GM19438 (cell line): Measurements from ENCODE around the gene ST6GALNAC5.

Experiments used
- ATAC-seq: cut with Tn5 transposase; IDR thresholded peaks from one replicate; pipeline ENCODE4 v1.9.1; 2021; ENCODE audit warnings: low read depth; ENCODE audit not compliant: unreplicated experiment

Gene ST6GALNAC5

DNA sequence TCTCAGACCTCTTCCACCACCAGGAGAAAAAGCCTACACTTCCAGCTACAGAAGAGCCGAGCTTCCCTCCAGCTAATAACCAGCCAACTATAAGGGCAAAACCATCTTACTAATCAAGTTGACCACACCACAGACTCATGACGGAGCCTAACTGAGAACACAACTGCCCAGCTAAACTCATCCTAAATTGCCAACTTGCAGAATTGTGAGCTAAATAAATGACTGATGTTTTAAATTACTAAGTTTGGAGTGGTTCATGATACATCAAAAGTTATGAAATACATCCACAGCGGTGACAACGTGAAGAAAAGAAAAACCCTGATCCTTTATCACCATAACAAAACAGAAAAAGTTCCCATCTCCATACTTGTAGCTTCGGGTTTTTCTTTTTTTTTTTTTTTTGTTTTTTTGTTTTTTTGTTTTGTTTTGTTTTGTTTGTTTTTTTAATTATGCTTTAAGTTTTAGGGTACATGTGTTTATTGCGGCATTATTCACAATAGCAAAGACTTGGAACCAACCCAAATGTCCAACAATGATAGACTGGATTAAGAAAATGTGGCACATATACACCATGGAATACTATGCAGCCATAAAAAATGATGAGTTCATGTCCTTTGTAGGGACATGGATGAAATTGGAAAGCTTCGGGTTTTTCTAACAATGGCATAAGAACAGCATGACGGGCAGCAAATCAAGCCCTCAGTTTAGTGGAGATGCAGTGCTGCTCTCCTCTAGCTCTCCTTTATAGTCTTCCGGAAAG is 229.4 kb downstream of the ST6GALNAC5 start:
- ATAC-seq: no peak

DNA sequence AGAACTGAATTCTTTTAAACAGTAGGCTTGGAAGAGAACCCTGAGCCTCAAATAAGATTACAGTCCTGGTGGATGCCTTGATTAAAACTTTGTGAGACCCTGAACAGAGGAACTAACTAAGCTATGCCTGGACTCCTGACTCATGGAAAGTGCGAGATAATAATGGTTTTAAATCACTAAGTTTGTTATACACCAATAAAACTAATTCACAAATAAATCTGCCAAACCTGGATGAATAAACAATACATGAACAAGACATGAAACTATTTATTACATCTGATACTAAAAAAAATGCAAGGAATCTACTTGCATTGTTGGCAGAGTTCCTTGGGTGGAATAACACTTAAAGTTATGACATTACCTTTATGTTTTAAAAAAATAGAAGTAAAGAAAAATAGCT is 233.6 kb downstream of the ST6GALNAC5 start:
- ATAC-seq: no peak

GRCh38 chr1:77103486-77103885 is 236.2 kb downstream of the ST6GALNAC5 start:
- ATAC-seq: no peak

DNA sequence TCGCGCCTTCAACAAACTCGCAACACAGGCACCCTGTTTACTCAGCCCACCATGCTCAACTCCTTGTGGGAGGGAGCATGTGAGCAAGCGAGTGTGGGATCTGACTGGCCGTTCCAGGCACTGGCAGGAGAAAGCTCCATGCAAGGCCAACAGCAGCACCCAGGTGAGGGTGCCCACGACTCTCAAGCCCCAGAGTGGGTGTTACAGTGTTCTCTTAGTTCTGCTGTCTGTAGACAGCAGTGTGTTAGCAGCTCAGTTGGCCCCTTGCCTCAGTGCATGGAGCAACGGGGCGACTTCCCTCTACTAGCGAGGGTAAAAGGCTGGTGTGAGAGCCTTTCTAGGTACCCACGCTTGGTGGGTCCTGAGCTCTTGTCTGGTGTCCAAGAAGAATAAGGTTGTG is 237.4 kb downstream of the ST6GALNAC5 start:
- no peak for ATAC-seq
